Measurements from ENCODE around the gene MRPL28.

DNA sequence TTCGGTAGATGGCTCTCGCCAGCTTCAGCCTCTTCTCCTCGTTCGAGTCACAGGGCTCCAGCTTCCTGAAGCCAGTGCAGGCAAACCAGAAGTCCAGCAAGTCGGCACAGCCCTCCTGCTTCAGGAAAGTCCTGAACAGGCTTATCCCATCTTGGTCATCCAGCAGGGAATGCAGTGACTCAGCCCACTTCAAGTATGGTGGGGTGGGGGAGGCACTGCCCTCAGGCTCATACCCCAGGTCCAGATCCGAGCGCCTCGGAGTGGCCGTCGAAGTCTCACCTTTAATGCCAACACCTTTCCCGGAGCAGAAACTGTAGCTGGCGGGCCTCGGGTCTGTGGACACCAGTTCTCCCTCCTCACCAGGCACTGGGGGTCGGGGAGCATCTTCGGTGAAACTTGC lies 23.8 kb downstream of the MRPL28 start:
- TF ChIP-seq FOXA1 (IDR thresholded peaks at IDR 0.05), result no peak
- TF ChIP-seq CTCF (IDR thresholded peaks at IDR 0.05; ENCODE audit: low read depth, low read length, missing input control), result no peak
- no peak for TF ChIP-seq GABPA (IDR thresholded peaks at IDR 0.05 in 1 of 2, conservative IDR thresholded peaks at IDR 0.05 in 1 of 2)
- no peak for TF ChIP-seq RAD21 (IDR thresholded peaks at IDR 0.05)
- TF ChIP-seq REST (IDR thresholded peaks at IDR 0.05), result no peak
- TF ChIP-seq NR2F2 (IDR thresholded peaks at IDR 0.05), result no peak
- TF ChIP-seq YY1 (IDR thresholded peaks at IDR 0.05), result no peak
- TF ChIP-seq SP1 (IDR thresholded peaks at IDR 0.05), result no peak
- TF ChIP-seq MAX (IDR thresholded peaks at IDR 0.05), result no peak
- TF ChIP-seq, protein P1, sequence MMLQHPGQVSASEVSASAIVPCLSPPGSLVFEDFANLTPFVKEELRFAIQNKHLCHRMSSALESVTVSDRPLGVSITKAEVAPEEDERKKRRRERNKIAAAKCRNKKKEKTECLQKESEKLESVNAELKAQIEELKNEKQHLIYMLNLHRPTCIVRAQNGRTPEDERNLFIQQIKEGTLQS (IDR thresholded peaks at IDR 0.05), result no peak
- TF ChIP-seq, protein P2, sequence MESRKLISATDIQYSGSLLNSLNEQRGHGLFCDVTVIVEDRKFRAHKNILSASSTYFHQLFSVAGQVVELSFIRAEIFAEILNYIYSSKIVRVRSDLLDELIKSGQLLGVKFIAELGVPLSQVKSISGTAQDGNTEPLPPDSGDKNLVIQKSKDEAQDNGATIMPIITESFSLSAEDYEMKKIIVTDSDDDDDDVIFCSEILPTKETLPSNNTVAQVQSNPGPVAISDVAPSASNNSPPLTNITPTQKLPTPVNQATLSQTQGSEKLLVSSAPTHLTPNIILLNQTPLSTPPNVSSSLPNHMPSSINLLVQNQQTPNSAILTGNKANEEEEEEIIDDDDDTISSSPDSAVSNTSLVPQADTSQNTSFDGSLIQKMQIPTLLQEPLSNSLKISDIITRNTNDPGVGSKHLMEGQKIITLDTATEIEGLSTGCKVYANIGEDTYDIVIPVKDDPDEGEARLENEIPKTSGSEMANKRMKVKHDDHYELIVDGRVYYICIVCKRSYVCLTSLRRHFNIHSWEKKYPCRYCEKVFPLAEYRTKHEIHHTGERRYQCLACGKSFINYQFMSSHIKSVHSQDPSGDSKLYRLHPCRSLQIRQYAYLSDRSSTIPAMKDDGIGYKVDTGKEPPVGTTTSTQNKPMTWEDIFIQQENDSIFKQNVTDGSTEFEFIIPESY (IDR thresholded peaks at IDR 0.05), result no peak
- no peak for TF ChIP-seq TAF1 (conservative IDR thresholded peaks at IDR 0.05)

All from liver (tissue), 3 donors.